B cell (primary cell): ENCODE results near the gene FOXK1. TPM values are rescaled to one million over a fixed set of nuclear protein-coding genes. Genes with fewer than 3 reads are reported as not detected.

ENCODE experiments used
- ATAC-seq: fragments of 200-7000 bp; cut with Tn5 transposase; one replicate; pipeline ENCODE4 v1.10.0; 2021; ENCODE audit warnings: low read depth, mild to moderate bottlenecking, moderate number of reproducible peaks, moderate library complexity
- CTCF ChIA-PET: fragments of 350-600 bp; sonication (Branson Sonifier 250); formaldehyde crosslinking; loops from one replicate; lab custom pipeline; 2021; ENCODE audit warnings: antibody characterized with exemption, inconsistent platforms; lab: Charles Lee
- POLR2A ChIA-PET: fragments of 350-600 bp; sonication (Branson Sonifier 250); formaldehyde crosslinking; loops from one replicate; lab custom pipeline; 2021; ENCODE audit warnings: antibody characterized with exemption; lab: Charles Lee
- DNase-seq: peaks from one replicate; pipeline ENCODE4 v3.0.0; 2013
- H2AFZ ChIP-seq: 2 replicates; pipeline ENCODE4 v1.6.1; 2012; ENCODE audit warnings: mild to moderate bottlenecking, low read depth, low read length; ENCODE audit not compliant: insufficient read depth, poor library complexity, severe bottlenecking
- H3K27ac ChIP-seq, 2 donors: 1 replicate in 1 of 2; 2 replicates in 1 of 2; pipeline ENCODE4 v1.5.1; 2012 to 2013; ENCODE audit warnings: low read length in 2 of 2, mild to moderate bottlenecking in 2 of 2, moderate library complexity in 1 of 2
- H3K27me3 ChIP-seq, 4 experiments: fragments of 200-600 bp in 1 of 4; sonication (generic) in 1 of 4; replicated peaks in 1 of 4; 1 replicate in 2 of 4; 2 replicates in 2 of 4; pipeline versions ENCODE4 v1.6.1 to v1.7.0; 2013 to 2016; ENCODE audit warnings: low read length in 3 of 4, mild to moderate bottlenecking in 2 of 4, mixed read lengths in 1 of 4, moderate library complexity in 1 of 4; ENCODE audit not compliant: insufficient read depth in 4 of 4, control insufficient read depth in 3 of 4; ENCODE audit errors: control extremely low read depth in 1 of 4
- H3K36me3 ChIP-seq, 2 experiments: replicated peaks in 1 of 2; 1 replicate in 1 of 2; 2 replicates in 1 of 2; pipeline versions ENCODE4 v1.6.1 to v1.7.1; 2013; ENCODE audit warnings: low read length in 1 of 2; ENCODE audit not compliant: insufficient read depth in 2 of 2, control insufficient read depth in 1 of 2; ENCODE audit errors: control extremely low read depth in 1 of 2, extremely low read depth in 1 of 2
- H3K4me1 ChIP-seq, 2 donors: fragments of 200-600 bp in 1 of 2; sonication (generic) in 1 of 2; 1 replicate in 1 of 2; 2 replicates in 1 of 2; pipeline versions ENCODE4 v1.5.1 to v1.6.1; 2013 to 2017; ENCODE audit warnings: low read length in 2 of 2; ENCODE audit not compliant: control insufficient read depth in 2 of 2, insufficient read depth in 2 of 2
- H3K4me2 ChIP-seq: replicated peaks from 2 replicates; pipeline ENCODE3; 2012; ENCODE audit warnings: mild to moderate bottlenecking, low read depth, low read length; ENCODE audit not compliant: poor library complexity, severe bottlenecking
- H3K4me3 ChIP-seq, 5 experiments: fragments of 200-600 bp in 1 of 5; sonication (generic) in 1 of 5; 1 replicate in 3 of 5; 2 replicates in 2 of 5; pipeline versions ENCODE4 v1.5.1 to v1.7.0; 2011 to 2016; ENCODE audit warnings: low read length in 4 of 5, mild to moderate bottlenecking in 4 of 5, low read depth in 2 of 5, control low read depth in 1 of 5, moderate library complexity in 1 of 5; ENCODE audit not compliant: insufficient read depth in 1 of 5; ENCODE audit errors: control extremely low read depth in 1 of 5, extremely low read depth in 1 of 5
- H3K79me2 ChIP-seq: fragments of 200-600 bp; sonication (generic); one replicate; pipeline ENCODE4 v1.6.0; 2016; ENCODE audit warnings: low read length; ENCODE audit not compliant: control insufficient read depth, insufficient read depth
- H3K9ac ChIP-seq: fragments of 200-600 bp; sonication (generic); 2 replicates; pipeline ENCODE4 v1.6.1; 2017; ENCODE audit warnings: mild to moderate bottlenecking, low read length, moderate library complexity
- H3K9me3 ChIP-seq, 3 donors: one replicate each; pipeline versions ENCODE4 v1.6.1 to v1.7.1; 2013; ENCODE audit warnings: low read length in 2 of 3; ENCODE audit not compliant: control insufficient read depth in 2 of 3, insufficient read depth in 1 of 3; ENCODE audit errors: control extremely low read depth in 1 of 3
- H4K20me1 ChIP-seq: 2 replicates; pipeline ENCODE4 v1.6.0; 2012; ENCODE audit warnings: mild to moderate bottlenecking, low read length; ENCODE audit not compliant: insufficient read depth, control insufficient read depth, poor library complexity, severe bottlenecking
- H3K27ac Mint-ChIP-seq: one replicate; pipeline ENCODE4 v1.8.0; 2021; ENCODE audit warnings: mixed read lengths
- H3K27me3 Mint-ChIP-seq: one replicate; pipeline ENCODE4 v1.8.0; 2021; ENCODE audit warnings: mixed read lengths
- H3K4me1 Mint-ChIP-seq: one replicate; pipeline ENCODE4 v1.8.0; 2021; ENCODE audit warnings: mixed read lengths
- H3K4me3 Mint-ChIP-seq: one replicate; pipeline ENCODE4 v1.8.0; 2021; ENCODE audit warnings: mixed read lengths
- H3K9me3 Mint-ChIP-seq: one replicate; pipeline ENCODE4 v1.8.0; 2022; ENCODE audit warnings: mixed read lengths; ENCODE audit not compliant: insufficient read depth
- EZH2 ChIP-seq: IDR thresholded peaks from 2 replicates; pipeline ENCODE4 v1.6.1; 2012; ENCODE audit warnings: borderline replicate concordance, low read depth, mild to moderate bottlenecking, moderate library complexity, low read length; ENCODE audit not compliant: insufficient read depth, poor library complexity, severe bottlenecking
- WGBS: methylation state at CpG from one replicate; pipeline ENCODE4 v1.1.5; 2013; ENCODE audit warnings: missing lambda C conversion rate; ENCODE audit not compliant: insufficient coverage; 5-methylcytosine and 5-hydroxymethylcytosine counted together
- intact Hi-C: fragments of 100-400 bp; cut with micrococcal nuclease; formaldehyde crosslinking; loops from one replicate; pipeline ENCODE4 v1.10.0; 2022
- polyA plus RNA-seq: library from polyadenylated mRNA; depleted of rRNA; stranded (reverse); fragments of >200 nt; gene quantifications from 2 replicates; pipeline ENCODE4 v1.2.3, GENCODE V29; 2012
- total RNA-seq, 2 donors: library from RNA; stranded (reverse); fragments of 120-200 nt in 1 of 2; gene quantifications; 1 replicate in 1 of 2; 2 replicates in 1 of 2; pipeline versions ENCODE4 v1.2.3 to v1.2.4, GENCODE V29; 2013 to 2022
- TF ChIP-seq, protein P1 (sequence below): fragments of 200-600 bp; IDR thresholded peaks from one replicate; pipeline ENCODE4 v1.8.0; 2022; ENCODE audit warnings: antibody characterized with exemption, mild to moderate bottlenecking

FOXK1 gene
- total and polyA plus RNA-seq, 2 donors (not counting 1 experiment from before 2014, with no cell fraction given) = 17.9 to 56.2 TPM

DNA sequence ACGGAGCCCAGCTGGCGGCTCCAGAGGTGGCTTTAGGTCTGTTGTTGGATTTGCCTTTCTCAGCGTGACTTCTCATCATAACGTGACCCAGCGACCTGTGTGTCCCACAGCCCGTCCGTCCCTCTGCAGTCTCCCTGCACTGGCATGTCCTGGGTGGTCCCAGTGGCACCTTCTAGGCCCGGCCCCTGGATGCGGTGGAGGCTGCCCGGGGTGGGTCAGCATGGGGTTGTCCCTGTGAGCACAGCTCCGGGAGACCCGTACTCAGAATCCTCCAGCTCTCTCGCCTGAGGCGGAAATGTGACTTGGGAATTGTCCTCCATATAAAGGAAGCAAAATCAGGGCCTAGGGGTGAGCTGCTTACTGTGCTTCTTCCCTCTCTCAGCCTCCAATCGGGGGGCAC lies 67.7 kb downstream of the FOXK1 start:
- no peak overlapping the region for H3K4me3 Mint-ChIP-seq
- no peaks in the 10 kb centered on the region for H3K9me3 Mint-ChIP-seq
- H3K27me3 ChIP-seq = no peaks in the 10 kb centered on the region
- intact Hi-C loops = loop anchor here (5.0 kb wide), 1 partner anchor 67 kb away; the partner anchor contains the start of gene FOXK1
- H3K27me3 Mint-ChIP-seq = no peaks in the 10 kb centered on the region
- H3K27ac ChIP-seq = no peak overlapping the region
- POLR2A ChIA-PET = no interaction called here
- peaks cover 0 to 37% of the 10 kb centered on the region in 2 experiments for H3K36me3 ChIP-seq
- H3K9me3 ChIP-seq = no peaks in the 10 kb centered on the region
- peaks cover 51% of the 10 kb centered on the region for H4K20me1 ChIP-seq
- CTCF ChIA-PET = interaction anchor here (1.6 kb wide), 1 partner anchor 138 kb away, joined by 9 read pairs; no protein-coding TSS in a partner anchor
- over 99% methylated on average over 14 of the region's 15 CpGs for WGBS
- peaks cover 83% of the 10 kb centered on the region for H3K79me2 ChIP-seq
- H3K9ac ChIP-seq = no peak overlapping the region
- H3K4me2 ChIP-seq = no peak overlapping the region
- no peak overlapping the region for H3K4me3 ChIP-seq
- ATAC-seq = no peak
- TF ChIP-seq, protein P1, sequence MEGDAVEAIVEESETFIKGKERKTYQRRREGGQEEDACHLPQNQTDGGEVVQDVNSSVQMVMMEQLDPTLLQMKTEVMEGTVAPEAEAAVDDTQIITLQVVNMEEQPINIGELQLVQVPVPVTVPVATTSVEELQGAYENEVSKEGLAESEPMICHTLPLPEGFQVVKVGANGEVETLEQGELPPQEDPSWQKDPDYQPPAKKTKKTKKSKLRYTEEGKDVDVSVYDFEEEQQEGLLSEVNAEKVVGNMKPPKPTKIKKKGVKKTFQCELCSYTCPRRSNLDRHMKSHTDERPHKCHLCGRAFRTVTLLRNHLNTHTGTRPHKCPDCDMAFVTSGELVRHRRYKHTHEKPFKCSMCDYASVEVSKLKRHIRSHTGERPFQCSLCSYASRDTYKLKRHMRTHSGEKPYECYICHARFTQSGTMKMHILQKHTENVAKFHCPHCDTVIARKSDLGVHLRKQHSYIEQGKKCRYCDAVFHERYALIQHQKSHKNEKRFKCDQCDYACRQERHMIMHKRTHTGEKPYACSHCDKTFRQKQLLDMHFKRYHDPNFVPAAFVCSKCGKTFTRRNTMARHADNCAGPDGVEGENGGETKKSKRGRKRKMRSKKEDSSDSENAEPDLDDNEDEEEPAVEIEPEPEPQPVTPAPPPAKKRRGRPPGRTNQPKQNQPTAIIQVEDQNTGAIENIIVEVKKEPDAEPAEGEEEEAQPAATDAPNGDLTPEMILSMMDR = no peak
- no peak for TF ChIP-seq EZH2
- no peak for DNase-seq
- no peak overlapping the region for H2AFZ ChIP-seq
- peaks cover 40% of the 10 kb centered on the region for H3K4me1 Mint-ChIP-seq
- no peak overlapping the region for H3K27ac Mint-ChIP-seq
- H3K4me1 ChIP-seq = peaks cover 9 to 35% of the 10 kb centered on the region in 2 donors

DNA sequence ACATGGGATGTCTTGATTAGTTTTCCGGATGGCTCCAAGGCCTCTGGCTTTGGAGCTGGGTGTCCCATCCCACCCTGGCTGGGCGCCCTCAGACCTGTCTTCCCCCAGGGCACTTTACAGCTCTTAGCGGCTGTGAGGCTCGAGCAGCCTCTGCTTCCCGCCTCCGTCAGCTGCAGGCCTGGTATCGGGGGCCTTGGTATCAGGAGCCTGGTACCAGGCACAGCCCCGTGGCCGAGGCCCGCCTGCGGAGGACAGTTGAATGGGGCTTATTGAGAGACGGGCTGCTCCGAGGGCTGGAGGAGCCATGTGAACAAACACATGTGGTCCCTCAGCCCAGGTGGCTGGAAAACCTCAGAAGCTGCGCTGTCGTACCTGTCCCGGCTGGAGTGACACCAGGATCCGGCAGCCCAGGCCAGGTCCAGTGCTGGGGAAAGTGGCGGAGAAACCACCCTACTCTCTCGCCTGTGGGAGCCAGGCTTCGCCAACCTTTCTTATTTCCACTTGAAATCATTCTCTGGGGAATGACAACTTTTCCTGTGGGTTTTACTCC lies 69.4 kb downstream of the FOXK1 start:
- H3K4me1 ChIP-seq = peaks cover 3 to 21% of the 10 kb centered on the region in 2 donors
- TF ChIP-seq, protein P1 = no peak
- no peak for TF ChIP-seq EZH2
- H3K4me3 ChIP-seq = no peak overlapping the region
- CTCF ChIA-PET = no interaction called here
- H3K27me3 ChIP-seq = no peaks in the 10 kb centered on the region
- no peak overlapping the region for H3K27ac ChIP-seq
- H3K4me2 ChIP-seq = no peak overlapping the region
- POLR2A ChIA-PET = no interaction called here
- no peak overlapping the region for H2AFZ ChIP-seq
- H3K9me3 ChIP-seq = no peaks in the 10 kb centered on the region
- intact Hi-C loops = loop anchor here (5.0 kb wide), 1 partner anchor 69 kb away; the partner anchor contains the start of gene FOXK1
- peaks cover 96% of the 10 kb centered on the region for H3K79me2 ChIP-seq
- H3K36me3 ChIP-seq = peaks cover 0 to 51% of the 10 kb centered on the region in 2 experiments
- H3K27me3 Mint-ChIP-seq = no peaks in the 10 kb centered on the region
- no peak for ATAC-seq
- no peak for DNase-seq
- no peak overlapping the region for H3K27ac Mint-ChIP-seq
- H4K20me1 ChIP-seq = peaks cover 56% of the 10 kb centered on the region
- H3K9me3 Mint-ChIP-seq = no peaks in the 10 kb centered on the region
- 97% methylated on average over 18 of the region's 20 CpGs for WGBS
- no peak overlapping the region for H3K4me3 Mint-ChIP-seq
- peaks cover 26% of the 10 kb centered on the region for H3K4me1 Mint-ChIP-seq
- H3K9ac ChIP-seq = no peak overlapping the region
